Measurements from ENCODE around the gene SIT1. TPM values are rescaled to one million over a fixed set of nuclear protein-coding genes. Genes with fewer than 3 reads are reported as not detected.
"Not testable (repeated sequence)": the region's sequence is repeated elsewhere in the genome, so short reads cannot be mapped to it uniquely, and the experiment has no call there.

Gene SIT1
- total RNA-seq, 2 experiments from 2014 or later: 67.7 to 69.4 TPM

- H3K9me3 Mint-ChIP-seq: peaks cover 3% of the 10 kb centered on the region
- H3K4me1 Mint-ChIP-seq: peaks cover 63% of the 10 kb centered on the region
- H3K27me3 Mint-ChIP-seq: peaks cover 4% of the 10 kb centered on the region
- H3K4me3 Mint-ChIP-seq: peak within 1 kb of the TSS; percentile 86
- H3K27ac Mint-ChIP-seq: peak within 1 kb of the TSS; percentile 98
- peak; percentile 95 for DNase-seq
- H3K36me3 Mint-ChIP-seq: peaks cover 30% of the 10 kb centered on the region
These were observed 6.9 kb upstream of the SIT1 start, which contains the start of gene RMRP for GRCh38 chr9:35657546-35658136. TSS of gene RMRP (minus strand) at chr9:35658019.

DNA sequence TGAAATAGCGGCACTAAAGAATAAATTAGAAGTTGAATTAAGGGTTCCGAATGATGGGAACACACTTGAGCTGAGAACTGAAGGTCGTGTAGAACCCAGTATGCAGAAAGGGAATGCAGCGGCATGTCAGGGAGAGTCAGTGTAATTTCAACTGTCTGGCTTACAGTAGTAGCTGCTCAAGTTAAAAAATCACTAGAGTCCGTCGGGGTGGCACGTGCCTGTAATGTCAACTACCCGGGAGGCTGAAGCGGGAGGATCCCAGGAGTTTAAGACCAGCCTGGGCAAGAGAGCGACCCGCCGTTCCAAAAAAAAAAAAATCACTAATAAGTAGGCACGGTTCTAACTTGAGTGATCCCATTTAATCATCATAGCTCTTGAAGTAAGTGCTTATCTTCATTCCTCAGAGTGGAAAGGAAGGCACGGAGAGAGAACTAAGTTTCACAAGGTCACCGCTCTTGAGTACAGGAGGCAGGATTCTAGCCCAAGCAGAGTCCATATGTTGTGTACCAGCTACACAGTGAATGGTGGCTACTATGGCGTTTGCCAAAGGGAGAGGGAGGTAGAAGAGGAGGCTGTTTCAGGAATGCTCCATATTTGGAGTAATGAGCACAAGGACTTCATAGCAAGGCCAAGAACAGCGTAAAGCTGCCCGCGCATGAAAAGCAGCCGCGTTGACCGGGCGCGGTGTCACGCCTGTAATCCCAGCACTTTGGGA lies 6.3 kb upstream of the SIT1 start:
- no peak for DNase-seq

DNA sequence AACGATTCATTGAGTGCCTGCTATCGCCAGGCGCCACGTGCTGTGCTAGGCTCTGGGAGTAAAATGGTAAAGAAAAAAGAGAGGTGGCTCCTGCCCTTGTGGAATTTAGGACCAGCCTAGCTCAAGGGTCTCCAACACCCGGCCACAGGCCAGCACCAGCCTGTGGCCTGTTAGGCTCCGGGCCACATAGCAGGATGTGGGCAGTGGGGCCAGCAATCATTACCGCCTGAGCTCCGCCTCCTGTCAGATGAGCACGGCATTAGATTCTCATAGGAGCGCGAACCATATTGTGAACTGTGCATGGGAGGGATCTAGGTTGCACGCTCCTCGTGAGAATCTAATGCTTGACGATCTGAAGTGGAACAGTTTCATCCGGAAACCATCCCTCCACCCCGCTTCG lies 5.6 kb upstream of the SIT1 start:
- Mint-ChIP-seq H3K36me3 (peaks cover 20% of the 10 kb centered on the region), H3K4me3 (peak overlapping the region; percentile 18), H3K9me3 (peaks cover 2% of the 10 kb centered on the region), H3K4me1 (peaks cover 60% of the 10 kb centered on the region), H3K27me3 (peaks cover 4% of the 10 kb centered on the region), H3K27ac (no peak overlapping the region)
- DNase-seq: no peak

More for the DNA sequence above, 6.3 kb upstream of the SIT1 start:
- Mint-ChIP-seq H3K4me1 (peaks cover 59% of the 10 kb centered on the region), H3K36me3 (peaks cover 25% of the 10 kb centered on the region), H3K27ac (peak overlapping the region; percentile 98), H3K4me3 (peak overlapping the region; percentile 86), H3K9me3 (peaks cover 2% of the 10 kb centered on the region), H3K27me3 (peaks cover 4% of the 10 kb centered on the region)

DNA sequence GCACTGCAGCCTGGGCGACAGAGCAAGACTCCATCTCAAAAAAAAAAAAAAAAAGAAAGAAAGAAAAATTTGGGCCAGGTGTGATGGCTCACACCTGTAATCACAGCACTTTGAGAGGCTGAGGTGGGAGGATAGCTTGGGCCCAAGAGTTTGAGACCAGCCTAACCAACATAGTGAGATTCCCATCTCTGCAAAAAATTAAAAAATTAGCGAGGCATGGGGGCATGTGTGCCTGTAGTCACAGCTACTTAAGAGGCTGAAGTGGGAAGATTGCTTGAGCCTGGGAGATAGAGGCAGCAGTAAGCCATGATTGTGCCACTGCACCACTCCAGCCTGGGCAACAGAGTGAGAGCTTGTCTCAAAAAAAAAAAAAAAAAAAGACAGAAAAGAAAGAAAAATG lies 2.9 kb upstream of the SIT1 start:
- Mint-ChIP-seq H3K27ac (peak overlapping the region; percentile 20), H3K4me3 (no peak overlapping the region)

GRCh38 chr9:35652829-35653209 lies 2.1 kb upstream of the SIT1 start:
- Mint-ChIP-seq H3K27me3 (peaks cover 2% of the 10 kb centered on the region), H3K4me1 (peaks cover 58% of the 10 kb centered on the region), H3K4me3 (no peak overlapping the region), H3K27ac (no peak overlapping the region), H3K36me3 (peaks cover 12% of the 10 kb centered on the region), H3K9me3 (peaks cover under 1% of the 10 kb centered on the region)
- no peak for DNase-seq

More for the DNA sequence above, 2.9 kb upstream of the SIT1 start:
- H3K9me3 Mint-ChIP-seq: peaks cover 2% of the 10 kb centered on the region
- H3K4me1 Mint-ChIP-seq: peaks cover 52% of the 10 kb centered on the region
- peaks cover 4% of the 10 kb centered on the region for H3K27me3 Mint-ChIP-seq
- no peak for DNase-seq
- peaks cover 11% of the 10 kb centered on the region for H3K36me3 Mint-ChIP-seq

DNA sequence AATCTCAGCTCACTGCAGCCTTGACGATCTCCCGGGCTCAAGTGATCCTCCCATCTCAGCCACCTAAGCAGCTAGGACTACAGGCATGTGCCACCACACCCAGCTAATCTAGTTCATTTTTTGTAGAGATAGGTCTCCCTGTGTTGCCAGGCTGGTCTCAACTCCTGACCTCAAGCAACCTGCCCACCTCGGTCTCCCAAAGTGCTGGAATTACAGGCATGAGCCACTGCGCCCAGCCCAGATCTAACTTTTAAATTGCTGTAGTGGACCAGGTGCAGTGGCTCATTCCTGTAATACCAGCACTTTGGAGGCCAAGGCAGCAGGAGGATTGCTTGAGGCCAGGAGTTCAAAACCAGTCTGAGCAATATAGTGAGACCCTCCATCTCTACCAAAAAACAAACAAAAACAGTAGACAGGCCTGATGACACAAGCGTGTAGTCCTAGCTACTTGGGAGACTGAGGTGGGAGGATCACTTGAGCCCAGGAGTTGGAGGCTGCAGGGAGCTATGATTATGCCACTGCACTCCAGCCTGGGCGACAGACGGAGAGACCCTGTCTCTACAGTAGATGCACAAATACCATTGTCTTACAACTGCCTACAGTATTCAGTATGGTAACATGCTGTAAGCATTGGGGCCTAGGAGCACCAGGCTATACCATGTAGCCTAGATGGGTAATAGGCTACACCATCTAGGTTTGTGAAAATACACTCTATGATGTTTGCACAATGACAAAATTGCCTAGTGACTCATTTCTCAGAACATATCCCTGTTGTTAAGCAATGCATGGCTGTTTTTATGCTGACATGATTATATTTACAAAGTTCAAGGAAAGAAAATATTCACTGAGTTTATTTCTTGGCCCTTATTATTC lies 1.5 kb upstream of the SIT1 start:
- Mint-ChIP-seq H3K27ac (peak overlapping the region; percentile 70), H3K4me1 (peaks cover 58% of the 10 kb centered on the region), H3K4me3 (peak overlapping the region; percentile 92), H3K36me3 (peaks cover 12% of the 10 kb centered on the region), H3K9me3 (no peaks in the 10 kb centered on the region), H3K27me3 (no peaks in the 10 kb centered on the region)
- no peak for DNase-seq

DNA sequence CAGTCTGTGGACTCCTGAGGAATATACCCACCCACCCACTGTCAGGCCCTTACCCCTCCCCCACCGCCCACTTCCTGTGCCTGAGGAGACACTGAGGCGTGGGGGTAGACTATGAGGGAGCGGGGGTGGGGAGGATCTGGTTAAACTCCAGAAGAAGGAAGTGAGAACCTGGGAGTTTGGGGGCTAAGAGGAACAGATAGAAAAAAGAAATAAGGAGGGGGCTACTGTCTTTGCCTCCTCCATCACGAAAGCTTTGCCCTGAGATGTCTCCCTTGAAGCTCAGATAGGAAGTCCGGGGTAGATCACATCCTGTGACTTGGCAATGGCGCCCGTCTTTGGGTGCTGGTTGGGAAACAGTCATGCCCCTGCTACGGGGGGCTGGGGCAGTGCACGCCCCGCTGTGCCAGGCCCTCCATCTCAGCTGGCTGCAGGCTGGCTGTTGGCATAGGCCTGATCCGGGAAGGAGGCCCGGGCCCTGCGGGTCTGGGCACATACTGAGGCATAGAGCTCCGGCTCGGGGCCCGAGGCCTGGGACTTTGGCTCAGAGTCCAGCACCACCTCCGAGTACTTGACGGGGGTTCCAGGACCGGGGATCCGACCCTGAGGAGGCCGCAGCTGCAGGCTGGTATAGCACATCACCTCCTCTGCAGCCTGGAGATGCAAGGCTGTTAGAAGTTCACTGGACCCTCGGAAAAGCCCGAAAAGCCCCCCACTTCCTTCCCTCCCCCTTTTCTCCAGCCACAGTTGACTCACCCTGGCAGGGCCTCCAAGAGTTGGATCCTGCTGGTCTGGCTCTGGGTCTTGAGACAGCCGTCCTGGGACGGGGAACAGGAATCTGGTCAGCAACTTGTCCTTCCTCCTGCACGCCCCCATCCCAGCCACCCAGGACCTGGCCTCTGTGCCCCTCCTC lies 1.0 kb downstream of the SIT1 start:
- Mint-ChIP-seq H3K27me3 (no peaks in the 10 kb centered on the region), H3K27ac (peak overlapping the region; percentile 93), H3K4me1 (peaks cover 48% of the 10 kb centered on the region), H3K9me3 (no peaks in the 10 kb centered on the region), H3K36me3 (peaks cover 14% of the 10 kb centered on the region), H3K4me3 (peak overlapping the region; percentile 92)
- DNase-seq: peak; percentile 39

DNA sequence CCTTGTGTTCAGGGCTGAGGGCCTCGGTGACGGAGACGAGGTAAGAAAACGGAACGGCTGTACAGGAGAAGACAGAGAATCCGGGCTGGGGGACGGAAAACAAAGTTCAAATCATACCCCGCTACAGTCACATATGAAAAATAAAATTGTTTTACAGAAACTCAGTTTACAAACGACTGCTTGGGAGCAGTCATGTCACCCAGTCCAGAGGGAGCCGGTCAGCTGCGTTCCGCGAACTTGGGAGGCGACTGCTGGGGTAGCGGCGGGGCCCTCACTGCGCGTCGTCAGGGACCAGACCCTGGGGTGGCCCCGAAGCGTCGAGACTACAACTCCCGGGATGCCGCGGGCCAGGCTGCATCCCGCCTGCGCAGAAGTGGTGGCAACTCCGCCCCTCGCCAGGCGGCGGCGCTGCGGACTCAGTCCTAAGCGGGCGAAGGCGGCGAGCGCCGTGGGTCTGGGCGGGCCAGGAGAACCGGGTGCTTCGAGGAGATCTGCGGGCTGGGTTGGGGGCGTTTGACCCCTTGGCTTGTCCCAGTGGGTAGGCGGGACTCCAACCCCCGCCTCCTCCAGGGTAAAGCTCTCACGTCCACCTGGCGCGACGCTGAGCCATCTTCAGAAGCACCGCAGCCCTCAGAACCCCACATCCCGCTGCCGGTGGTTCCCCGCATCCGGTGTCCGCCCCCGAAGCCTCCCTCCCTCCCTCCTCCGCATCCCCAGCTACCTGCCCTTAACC lies 4.0 kb downstream of the SIT1 start:
- peaks cover 21% of the 10 kb centered on the region for H3K36me3 Mint-ChIP-seq
- no peaks in the 10 kb centered on the region for H3K9me3 Mint-ChIP-seq
- peaks cover 43% of the 10 kb centered on the region for H3K4me1 Mint-ChIP-seq
- no peaks in the 10 kb centered on the region for H3K27me3 Mint-ChIP-seq
- DNase-seq: peak; percentile 93
- peak overlapping the region; percentile 91 for H3K27ac Mint-ChIP-seq
- peak overlapping the region; percentile 88 for H3K4me3 Mint-ChIP-seq

DNA sequence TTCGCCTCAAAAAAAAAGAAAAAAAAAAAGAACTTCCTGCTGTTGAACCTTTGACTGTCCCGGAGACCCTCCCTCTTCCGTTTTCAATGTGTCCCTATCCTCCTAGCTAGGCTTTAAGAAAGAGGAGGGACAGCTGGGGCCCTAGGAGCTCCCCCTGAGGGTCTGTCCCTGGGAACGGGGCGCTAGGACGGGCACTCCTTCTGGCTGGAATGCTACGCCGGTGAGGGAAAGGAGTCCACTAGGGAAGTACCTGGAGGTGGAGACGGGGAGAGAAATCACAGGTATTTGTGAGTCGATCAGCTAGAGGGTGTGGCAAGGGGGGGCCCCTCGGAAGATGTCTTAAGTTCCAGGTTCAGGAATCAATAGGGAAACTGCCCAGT lies 4.6 kb downstream of the SIT1 start:
- H3K36me3 Mint-ChIP-seq: peaks cover 27% of the 10 kb centered on the region
- no peaks in the 10 kb centered on the region for H3K9me3 Mint-ChIP-seq
- H3K27me3 Mint-ChIP-seq: no peaks in the 10 kb centered on the region
- H3K27ac Mint-ChIP-seq: peak overlapping the region; percentile 91
- peak overlapping the region; percentile 88 for H3K4me3 Mint-ChIP-seq
- peaks cover 44% of the 10 kb centered on the region for H3K4me1 Mint-ChIP-seq
- DNase-seq: no peak

DNA sequence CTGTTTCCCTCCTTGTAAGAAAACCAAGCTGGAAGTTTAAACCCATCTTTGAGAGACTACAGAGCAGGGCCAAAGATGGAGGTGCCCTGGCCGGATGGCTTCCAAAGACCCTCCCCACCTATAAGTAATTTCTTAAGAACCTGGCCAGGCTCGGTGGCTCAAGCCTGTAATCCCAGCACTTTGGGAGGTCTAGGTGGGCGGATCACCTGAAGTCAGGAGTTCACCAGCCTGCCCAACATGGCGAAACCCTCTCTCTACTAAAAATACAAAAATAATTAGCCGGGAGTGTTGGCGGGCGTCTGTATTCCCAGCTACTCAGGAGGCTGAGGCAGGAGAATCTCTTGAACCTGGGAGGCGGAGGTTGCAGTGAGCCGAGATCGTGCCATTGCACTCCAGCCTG lies 5.0 kb downstream of the SIT1 start:
- H3K4me1 Mint-ChIP-seq: peaks cover 43% of the 10 kb centered on the region
- not testable (repeated sequence) for H3K27me3 Mint-ChIP-seq, DNase-seq, H3K9me3 Mint-ChIP-seq
- peak overlapping the region; percentile 91 for H3K27ac Mint-ChIP-seq
- peaks cover 30% of the 10 kb centered on the region for H3K36me3 Mint-ChIP-seq
- H3K4me3 Mint-ChIP-seq: peak overlapping the region; percentile 88

- no peak for DNase-seq
- Mint-ChIP-seq H3K27ac (no peak overlapping the region), H3K27me3 (no peaks in the 10 kb centered on the region), H3K4me1 (peaks cover 47% of the 10 kb centered on the region), H3K9me3 (peaks cover 5% of the 10 kb centered on the region), H3K36me3 (peaks cover 32% of the 10 kb centered on the region), H3K4me3 (no peak overlapping the region)
These were observed 7.7 kb downstream of the SIT1 start for GRCh38 chr9:35643046-35643445.

- Mint-ChIP-seq H3K4me1 (peaks cover 52% of the 10 kb centered on the region), H3K27ac (peak overlapping the region; percentile 62)
These were observed 9.3 kb downstream of the SIT1 start for GRCh38 chr9:35641478-35641877.

DNA sequence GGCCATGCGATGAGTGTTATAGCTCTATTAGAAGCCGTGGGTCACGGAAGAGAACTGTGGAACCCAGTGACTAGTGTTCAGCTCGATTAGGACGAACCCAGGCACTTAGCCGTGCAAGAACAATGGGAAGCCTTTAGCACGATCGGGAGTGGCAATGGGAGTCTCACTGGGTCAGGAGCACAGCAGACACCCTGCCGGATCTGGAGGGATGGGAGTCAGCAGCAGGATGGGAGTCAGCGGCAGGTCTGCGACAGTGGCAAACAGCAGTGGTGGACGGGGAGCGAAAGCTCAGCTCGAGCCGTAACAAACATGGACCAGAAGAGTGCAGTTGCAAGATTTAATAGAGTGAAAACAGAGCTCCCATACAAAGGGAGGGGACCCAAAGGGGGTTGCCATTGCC lies 10.3 kb downstream of the SIT1 start:
- peaks cover 60% of the 10 kb centered on the region for H3K4me1 Mint-ChIP-seq
- H3K27me3 Mint-ChIP-seq, H3K4me3 Mint-ChIP-seq, DNase-seq, H3K9me3 Mint-ChIP-seq: not testable (repeated sequence)
- peak overlapping the region; percentile 51 for H3K27ac Mint-ChIP-seq
- peaks cover 36% of the 10 kb centered on the region for H3K36me3 Mint-ChIP-seq

More at GRCh38 chr9:35641478-35641877, 9.3 kb downstream of the SIT1 start:
- DNase-seq, H3K9me3 Mint-ChIP-seq, H3K27me3 Mint-ChIP-seq, H3K4me3 Mint-ChIP-seq: not testable (repeated sequence)
- peaks cover 37% of the 10 kb centered on the region for H3K36me3 Mint-ChIP-seq

DNA sequence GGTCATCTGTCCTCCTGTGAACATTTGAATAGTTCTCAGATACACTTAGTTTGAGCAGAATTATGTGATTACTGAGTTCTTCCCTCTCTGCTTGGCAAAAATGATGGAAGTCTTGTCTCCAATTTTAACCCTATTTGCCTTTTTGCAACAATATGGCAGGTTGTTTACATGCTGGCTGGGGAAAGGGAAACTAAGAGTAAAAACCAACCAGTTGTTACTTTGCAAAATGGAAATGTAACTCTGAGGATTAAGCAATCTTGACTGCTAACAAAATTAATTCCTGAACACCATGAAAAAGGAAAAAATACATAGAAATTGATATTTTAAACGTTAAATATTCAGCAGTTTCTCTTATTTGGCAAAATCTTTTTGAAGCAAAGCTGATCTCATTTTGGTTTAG lies 11.1 kb downstream of the SIT1 start:
- Mint-ChIP-seq H3K4me1 (peaks cover 66% of the 10 kb centered on the region), H3K36me3 (peaks cover 35% of the 10 kb centered on the region), H3K4me3 (peak overlapping the region; percentile 54), H3K27me3 (no peaks in the 10 kb centered on the region), H3K9me3 (peaks cover 8% of the 10 kb centered on the region), H3K27ac (peak overlapping the region; percentile 90)
- DNase-seq: no peak
